HepG2 (cell line): ENCODE data around the gene HIBADH. TPM values are rescaled to one million over a fixed set of nuclear protein-coding genes. Genes with fewer than 3 reads are reported as not detected.

Experiments used
- AGO1 ChIP-seq: fragments of 200-400 bp; formaldehyde crosslinking; IDR thresholded peaks from 2 replicates; pipeline ENCODE4 v1.6.1; 2017; ENCODE audit warnings: mild to moderate bottlenecking, low read depth, low read length, moderate library complexity; ENCODE audit not compliant: poor library complexity, severe bottlenecking
- BRCA1 ChIP-seq: sonication (generic); formaldehyde crosslinking; IDR thresholded peaks from 2 replicates; pipeline ENCODE4 v1.4.0; 2020; ENCODE audit warnings: missing genetic modification reagents
- FOXO4 ChIP-seq: sonication (generic); formaldehyde crosslinking; conservative IDR thresholded peaks from 2 replicates; pipeline ENCODE4 v1.8.1; 2023; ENCODE audit warnings: missing genetic modification reagents
- GZF1 ChIP-seq: sonication (generic); formaldehyde crosslinking; IDR thresholded peaks from 2 replicates; pipeline ENCODE4 v1.5.1; 2020; ENCODE audit warnings: mild to moderate bottlenecking, missing genetic modification reagents
- RBAK ChIP-seq: sonication (generic); formaldehyde crosslinking; IDR thresholded peaks from 2 replicates; pipeline ENCODE4 v1.5.1; 2020; ENCODE audit warnings: mild to moderate bottlenecking, missing genetic modification reagents
- SATB2 ChIP-seq: sonication (generic); formaldehyde crosslinking; IDR thresholded peaks from 2 replicates; pipeline ENCODE4 v1.5.0; 2020; ENCODE audit warnings: missing genetic modification reagents
- ZBTB3 ChIP-seq: sonication (generic); formaldehyde crosslinking; IDR thresholded peaks from 2 replicates; pipeline ENCODE4 v1.4.0; 2020; ENCODE audit warnings: low read depth, mild to moderate bottlenecking, moderate library complexity, missing genetic modification reagents, borderline replicate concordance
- ZBTB8A ChIP-seq: sonication (generic); formaldehyde crosslinking; IDR thresholded peaks from 2 replicates; pipeline ENCODE4 v1.4.0; 2020; ENCODE audit warnings: mild to moderate bottlenecking, low read depth, missing genetic modification reagents, borderline replicate concordance
- ZFP62 ChIP-seq: sonication (generic); formaldehyde crosslinking; IDR thresholded peaks from 2 replicates; pipeline ENCODE4 v1.4.0; 2020; ENCODE audit warnings: missing genetic modification reagents
- ZNF142 ChIP-seq: sonication (generic); formaldehyde crosslinking; IDR thresholded peaks from 2 replicates; pipeline ENCODE4 v1.4.0; 2020; ENCODE audit warnings: missing genetic modification reagents
- ZNF317 ChIP-seq: sonication (generic); formaldehyde crosslinking; IDR thresholded peaks from 2 replicates; pipeline ENCODE4 v1.5.0; 2020; ENCODE audit warnings: mild to moderate bottlenecking, missing genetic modification reagents
- ZNF556 ChIP-seq: sonication (generic); formaldehyde crosslinking; IDR thresholded peaks from 2 replicates; pipeline ENCODE4 v1.4.0; 2020; ENCODE audit warnings: mild to moderate bottlenecking, missing genetic modification reagents, borderline replicate concordance
- ZNF749 ChIP-seq: sonication (generic); formaldehyde crosslinking; IDR thresholded peaks from 2 replicates; pipeline ENCODE4 v1.8.0; 2022; ENCODE audit warnings: mild to moderate bottlenecking, missing genetic modification reagents, moderate library complexity, borderline replicate concordance
- polyA plus RNA-seq, 8 experiments: library from polyadenylated mRNA; depleted of rRNA in 3 of 8; stranded (reverse) in 7 of 8; unstranded in 1 of 8; fragments of >200 nt; fragmentation: Illumina TruSeq in 4 of 8; extraction: Trizol in 4 of 8; gene quantifications; 2 replicates each; pipeline versions ENCODE4 v1.2.1 to v1.2.3, GENCODE V29; 2011 to 2016; ENCODE audit warnings: low read depth in 4 of 8, missing spikeins in 1 of 8, mixed read lengths in 1 of 8; ENCODE audit not compliant: insufficient read depth in 1 of 8
- total RNA-seq, 5 experiments: library from RNA; depleted of rRNA; stranded (reverse); fragments of >200 nt; fragmentation: Illumina TruSeq; extraction: Trizol; gene quantifications; 2 replicates each; pipeline ENCODE4 v1.2.3, GENCODE V29; 2016; ENCODE audit warnings: low read depth in 1 of 5
- TF ChIP-seq, protein P1 (sequence below): sonication (generic); formaldehyde crosslinking; IDR thresholded peaks from 2 replicates; pipeline ENCODE4 v1.5.0; 2020; ENCODE audit warnings: missing genetic modification reagents
- TF ChIP-seq, protein P2 (sequence below): sonication (generic); formaldehyde crosslinking; conservative IDR thresholded peaks from 2 replicates; pipeline ENCODE4 v1.8.0; 2022; ENCODE audit warnings: missing genetic modification reagents
- TF ChIP-seq, protein P3 (sequence below): sonication (generic); formaldehyde crosslinking; IDR thresholded peaks from 2 replicates; pipeline ENCODE4 v1.8.1; 2022; ENCODE audit warnings: mild to moderate bottlenecking, missing genetic modification reagents

Gene HIBADH
- total and polyA plus RNA-seq, 2 of the 13 experiments (the other 11 are each of a cell fraction or from before 2014, with no cell fraction given), result 49.9 to 59.5 TPM

DNA sequence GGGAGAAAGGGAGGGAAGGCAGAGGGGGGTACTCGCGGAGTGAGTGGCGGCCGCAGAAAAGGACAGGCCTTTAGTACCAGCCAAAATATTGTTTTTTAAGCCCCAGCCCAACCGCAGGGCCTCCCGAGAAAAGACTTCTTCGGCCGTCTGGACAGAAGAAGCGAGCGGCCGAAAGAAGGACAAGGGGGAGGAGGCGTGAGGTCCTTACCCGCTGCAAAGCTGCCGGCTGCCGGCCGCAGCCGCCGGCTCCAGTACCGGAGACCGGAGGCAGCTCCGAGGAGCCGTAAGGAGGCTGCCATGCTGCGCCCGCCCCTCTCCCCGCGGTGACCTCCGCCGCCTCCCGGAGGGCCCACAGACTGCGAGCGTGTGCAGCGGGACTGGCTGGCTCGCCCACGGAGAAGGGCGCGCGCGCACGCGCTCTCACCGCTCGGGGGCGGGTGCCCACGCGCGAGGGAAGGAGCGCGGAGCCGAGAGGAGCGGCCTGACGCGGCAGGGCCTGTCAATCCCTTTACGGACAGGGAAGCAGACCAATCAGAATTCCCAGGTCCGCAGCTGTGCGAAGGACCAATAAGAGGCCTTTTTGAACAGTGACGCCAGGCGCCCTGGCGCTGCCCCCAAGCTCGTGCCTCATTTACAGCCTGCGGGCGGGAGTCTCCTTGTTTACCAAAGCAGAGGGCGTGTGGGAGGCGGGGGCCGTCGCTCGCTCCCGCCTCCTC, at the start of gene HIBADH (continued):
- TF ChIP-seq ZNF556 (CRISPR knock-in tag) (no peak; the same call in 1 of the 2 replicates), FOXO4 (CRISPR knock-in tag) (0 out of 2 replicates have a peak, but pooled peaks have one; percentile 66), ZNF749 (CRISPR knock-in tag) (no peak), GZF1 (no peak), ZBTB8A (CRISPR knock-in tag) (peak; percentile 56; the same call in 1 of the 2 replicates), ZNF142 (CRISPR knock-in tag) (no peak), ZNF317 (CRISPR knock-in tag) (peak; percentile 14), ZBTB3 (CRISPR knock-in tag) (no peak), AGO1 (peak; percentile 72), RBAK (CRISPR knock-in tag) (no peak), BRCA1 (no peak), SATB2 (CRISPR knock-in tag) (no peak), ZFP62 (CRISPR knock-in tag) (no peak)
- TF ChIP-seq, protein P1, sequence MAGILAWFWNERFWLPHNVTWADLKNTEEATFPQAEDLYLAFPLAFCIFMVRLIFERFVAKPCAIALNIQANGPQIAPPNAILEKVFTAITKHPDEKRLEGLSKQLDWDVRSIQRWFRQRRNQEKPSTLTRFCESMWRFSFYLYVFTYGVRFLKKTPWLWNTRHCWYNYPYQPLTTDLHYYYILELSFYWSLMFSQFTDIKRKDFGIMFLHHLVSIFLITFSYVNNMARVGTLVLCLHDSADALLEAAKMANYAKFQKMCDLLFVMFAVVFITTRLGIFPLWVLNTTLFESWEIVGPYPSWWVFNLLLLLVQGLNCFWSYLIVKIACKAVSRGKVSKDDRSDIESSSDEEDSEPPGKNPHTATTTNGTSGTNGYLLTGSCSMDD (CRISPR knock-in tag), result no peak
- TF ChIP-seq, protein P2, sequence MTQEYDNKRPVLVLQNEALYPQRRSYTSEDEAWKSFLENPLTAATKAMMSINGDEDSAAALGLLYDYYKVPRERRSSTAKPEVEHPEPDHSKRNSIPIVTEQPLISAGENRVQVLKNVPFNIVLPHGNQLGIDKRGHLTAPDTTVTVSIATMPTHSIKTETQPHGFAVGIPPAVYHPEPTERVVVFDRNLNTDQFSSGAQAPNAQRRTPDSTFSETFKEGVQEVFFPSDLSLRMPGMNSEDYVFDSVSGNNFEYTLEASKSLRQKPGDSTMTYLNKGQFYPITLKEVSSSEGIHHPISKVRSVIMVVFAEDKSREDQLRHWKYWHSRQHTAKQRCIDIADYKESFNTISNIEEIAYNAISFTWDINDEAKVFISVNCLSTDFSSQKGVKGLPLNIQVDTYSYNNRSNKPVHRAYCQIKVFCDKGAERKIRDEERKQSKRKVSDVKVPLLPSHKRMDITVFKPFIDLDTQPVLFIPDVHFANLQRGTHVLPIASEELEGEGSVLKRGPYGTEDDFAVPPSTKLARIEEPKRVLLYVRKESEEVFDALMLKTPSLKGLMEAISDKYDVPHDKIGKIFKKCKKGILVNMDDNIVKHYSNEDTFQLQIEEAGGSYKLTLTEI (CRISPR knock-in tag), result no peak
- TF ChIP-seq, protein P3, sequence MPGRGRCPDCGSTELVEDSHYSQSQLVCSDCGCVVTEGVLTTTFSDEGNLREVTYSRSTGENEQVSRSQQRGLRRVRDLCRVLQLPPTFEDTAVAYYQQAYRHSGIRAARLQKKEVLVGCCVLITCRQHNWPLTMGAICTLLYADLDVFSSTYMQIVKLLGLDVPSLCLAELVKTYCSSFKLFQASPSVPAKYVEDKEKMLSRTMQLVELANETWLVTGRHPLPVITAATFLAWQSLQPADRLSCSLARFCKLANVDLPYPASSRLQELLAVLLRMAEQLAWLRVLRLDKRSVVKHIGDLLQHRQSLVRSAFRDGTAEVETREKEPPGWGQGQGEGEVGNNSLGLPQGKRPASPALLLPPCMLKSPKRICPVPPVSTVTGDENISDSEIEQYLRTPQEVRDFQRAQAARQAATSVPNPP (CRISPR knock-in tag), result no peak
